Effector memory CD4-positive, alpha-beta T cell (primary cell): ENCODE data around the gene MPRIP.

Source experiments
- DNase-seq, 3 donors: peaks; one replicate each; pipeline ENCODE4 v3.0.0-alpha.2; 2020
- H3K27ac ChIP-seq: 2 replicates; pipeline ENCODE4 v1.7.0; 2013; ENCODE audit warnings: mild to moderate bottlenecking, low read length, moderate library complexity; ENCODE audit not compliant: insufficient read depth, poor library complexity, severe bottlenecking
- H3K27me3 ChIP-seq: replicated peaks from 2 replicates; pipeline ENCODE4 v1.7.0; 2013; ENCODE audit warnings: mild to moderate bottlenecking, low read length; ENCODE audit not compliant: insufficient read depth, control insufficient read depth, poor library complexity, severe bottlenecking
- H3K36me3 ChIP-seq: 2 replicates; pipeline ENCODE4 v1.7.0; 2013; ENCODE audit warnings: mild to moderate bottlenecking, low read length, moderate library complexity; ENCODE audit not compliant: control insufficient read depth, insufficient read depth
- H3K4me1 ChIP-seq: 2 replicates; pipeline ENCODE4 v1.7.0; 2013; ENCODE audit warnings: low read length, mild to moderate bottlenecking; ENCODE audit not compliant: control insufficient read depth, insufficient read depth, poor library complexity, severe bottlenecking
- H3K4me3 ChIP-seq: 2 replicates; pipeline ENCODE4 v1.7.0; 2013; ENCODE audit warnings: low read length, low read depth, mild to moderate bottlenecking; ENCODE audit not compliant: insufficient read depth, poor library complexity, severe bottlenecking
- H3K9me3 ChIP-seq: 2 replicates; pipeline ENCODE4 v1.7.0; 2013; ENCODE audit warnings: mild to moderate bottlenecking, low read length, moderate library complexity; ENCODE audit not compliant: control insufficient read depth

MPRIP gene

GRCh38 chr17:17170346-17170985 is 128.2 kb downstream of the MPRIP start:
- H3K27ac ChIP-seq, result peak overlapping the region; percentile 35
- H3K9me3 ChIP-seq, result no peaks in the 10 kb centered on the region
- no peak for DNase-seq
- no peak overlapping the region for H3K4me3 ChIP-seq
- peaks cover 38% of the 10 kb centered on the region for H3K36me3 ChIP-seq
- H3K27me3 ChIP-seq, result no peaks in the 10 kb centered on the region
- peaks cover 42% of the 10 kb centered on the region for H3K4me1 ChIP-seq

- no peak for DNase-seq
- Histone ChIP-seq H3K27me3 (no peaks in the 10 kb centered on the region), H3K4me1 (peaks cover 49% of the 10 kb centered on the region), H3K27ac (peak overlapping the region; percentile 35), H3K9me3 (no peaks in the 10 kb centered on the region), H3K4me3 (no peak overlapping the region), H3K36me3 (peaks cover 31% of the 10 kb centered on the region)
These were observed 128.9 kb downstream of the MPRIP start for GRCh38 chr17:17171186-17171585.

GRCh38 chr17:17172001-17172939 is 130.0 kb downstream of the MPRIP start:
- Histone ChIP-seq H3K36me3 (peaks cover 24% of the 10 kb centered on the region), H3K4me3 (no peak overlapping the region), H3K9me3 (no peaks in the 10 kb centered on the region), H3K4me1 (peaks cover 58% of the 10 kb centered on the region), H3K27me3 (no peaks in the 10 kb centered on the region), H3K27ac (peak overlapping the region; percentile 19)
- DNase-seq, result no peak

GRCh38 chr17:17172990-17173389 is 130.7 kb downstream of the MPRIP start:
- Histone ChIP-seq H3K4me1 (peaks cover 64% of the 10 kb centered on the region), H3K27ac (peak overlapping the region; percentile 33), H3K27me3 (no peaks in the 10 kb centered on the region), H3K9me3 (no peaks in the 10 kb centered on the region), H3K36me3 (peaks cover 21% of the 10 kb centered on the region), H3K4me3 (no peak overlapping the region)
- no peak for DNase-seq

GRCh38 chr17:17173921-17174320 is 131.7 kb downstream of the MPRIP start:
- Histone ChIP-seq H3K36me3 (peaks cover 17% of the 10 kb centered on the region), H3K4me3 (no peak overlapping the region), H3K27ac (peak overlapping the region; percentile 33), H3K4me1 (peaks cover 74% of the 10 kb centered on the region), H3K27me3 (no peaks in the 10 kb centered on the region), H3K9me3 (no peaks in the 10 kb centered on the region)
- no peak for DNase-seq

- Histone ChIP-seq H3K27ac (peak overlapping the region; percentile 78), H3K4me3 (no peak overlapping the region), H3K4me1 (peaks cover 82% of the 10 kb centered on the region), H3K9me3 (no peaks in the 10 kb centered on the region), H3K36me3 (peaks cover 17% of the 10 kb centered on the region), H3K27me3 (no peaks in the 10 kb centered on the region)
- DNase-seq, result no peak
These were observed 133.1 kb downstream of the MPRIP start for GRCh38 chr17:17175340-17175739.

GRCh38 chr17:17175917-17176316 is 133.7 kb downstream of the MPRIP start:
- Histone ChIP-seq H3K27ac (peak overlapping the region; percentile 78), H3K4me3 (peak overlapping the region; percentile 8), H3K4me1 (peaks cover 82% of the 10 kb centered on the region), H3K36me3 (peaks cover 21% of the 10 kb centered on the region), H3K27me3 (no peaks in the 10 kb centered on the region), H3K9me3 (no peaks in the 10 kb centered on the region)
- DNase-seq, result no peak

GRCh38 chr17:17176341-17176740 is 134.1 kb downstream of the MPRIP start:
- peak overlapping the region; percentile 78 for H3K27ac ChIP-seq
- H3K27me3 ChIP-seq, result no peaks in the 10 kb centered on the region
- no peaks in the 10 kb centered on the region for H3K9me3 ChIP-seq
- peaks cover 82% of the 10 kb centered on the region for H3K4me1 ChIP-seq
- H3K4me3 ChIP-seq, result peak overlapping the region; percentile 13
- H3K36me3 ChIP-seq, result peaks cover 21% of the 10 kb centered on the region
- DNase-seq, result no peak

GRCh38 chr17:17177176-17177575 is 134.9 kb downstream of the MPRIP start:
- H3K36me3 ChIP-seq, result peaks cover 17% of the 10 kb centered on the region
- DNase-seq, result no peak
- peaks cover 82% of the 10 kb centered on the region for H3K4me1 ChIP-seq

GRCh38 chr17:17179371-17179827 is 137.1 kb downstream of the MPRIP start:
- H3K27ac ChIP-seq, result peak overlapping the region; percentile 78
- no peaks in the 10 kb centered on the region for H3K27me3 ChIP-seq
- no peak overlapping the region for H3K4me3 ChIP-seq
- no peak for DNase-seq
- no peaks in the 10 kb centered on the region for H3K9me3 ChIP-seq
- peaks cover 87% of the 10 kb centered on the region for H3K4me1 ChIP-seq
- peaks cover 9% of the 10 kb centered on the region for H3K36me3 ChIP-seq

More at GRCh38 chr17:17177176-17177575, 134.9 kb downstream of the MPRIP start:
- peak overlapping the region; percentile 78 for H3K27ac ChIP-seq
- H3K9me3 ChIP-seq, result no peaks in the 10 kb centered on the region
- H3K27me3 ChIP-seq, result no peaks in the 10 kb centered on the region
- no peak overlapping the region for H3K4me3 ChIP-seq
